CD14-positive monocyte (primary cell): ENCODE results near the gene KIAA0586. TPM values are rescaled to one million over a fixed set of nuclear protein-coding genes. Genes with fewer than 3 reads are reported as not detected.
A peak's percentile ranks its signal among the peaks of the same experiment; 100 is the strongest.

ENCODE experiments used
- DNase-seq, 3 donors: peaks; one replicate each; pipeline ENCODE4 v3.0.0-alpha.2; 2011 to 2022
- H2AFZ ChIP-seq: 2 replicates; pipeline ENCODE4 v1.6.0; 2012; ENCODE audit warnings: mild to moderate bottlenecking, low read depth, low read length, inconsistent platforms; ENCODE audit not compliant: insufficient read depth, poor library complexity, severe bottlenecking
- H3K27ac ChIP-seq, 2 donors: 1 replicate in 1 of 2; 2 replicates in 1 of 2; pipeline ENCODE4 v1.5.1; 2012 to 2013; ENCODE audit warnings: low read length in 2 of 2, control low read depth in 1 of 2, inconsistent platforms in 1 of 2, low read depth in 1 of 2, mild to moderate bottlenecking in 1 of 2
- H3K27me3 ChIP-seq, 2 donors: one replicate each; pipeline versions ENCODE4 v1.6.0 to v1.6.1; 2011 to 2013; ENCODE audit warnings: low read length in 2 of 2; ENCODE audit not compliant: control insufficient read depth in 2 of 2, insufficient read depth in 2 of 2
- H3K36me3 ChIP-seq, 2 donors: replicated peaks in 1 of 2; 1 replicate in 1 of 2; 2 replicates in 1 of 2; pipeline versions ENCODE4 v1.5.1 to v1.6.1; 2012 to 2013; ENCODE audit warnings: low read length in 2 of 2, control low read depth in 1 of 2, inconsistent platforms in 1 of 2, mild to moderate bottlenecking in 1 of 2; ENCODE audit not compliant: insufficient read depth in 2 of 2, control insufficient read depth in 1 of 2
- H3K4me1 ChIP-seq, 2 donors: 1 replicate in 1 of 2; 2 replicates in 1 of 2; pipeline versions ENCODE4 v1.5.1 to v1.6.1; 2012 to 2013; ENCODE audit warnings: low read length in 2 of 2, control low read depth in 1 of 2, inconsistent platforms in 1 of 2, mild to moderate bottlenecking in 1 of 2, moderate library complexity in 1 of 2; ENCODE audit not compliant: insufficient read depth in 2 of 2, control insufficient read depth in 1 of 2
- H3K4me2 ChIP-seq: replicated peaks from 2 replicates; pipeline ENCODE3; 2012; ENCODE audit warnings: low read length, moderate library complexity, mild to moderate bottlenecking; ENCODE audit not compliant: poor library complexity, severe bottlenecking; ENCODE audit errors: extremely low read depth
- H3K4me3 ChIP-seq, 3 experiments: fragments of 200-600 bp in 1 of 3; sonication (generic) in 1 of 3; replicated peaks in 1 of 3; 1 replicate in 2 of 3; 2 replicates in 1 of 3; pipeline ENCODE4 v1.5.1; 2011 to 2013; ENCODE audit warnings: low read length in 3 of 3, mild to moderate bottlenecking in 3 of 3, control low read depth in 2 of 3, low read depth in 2 of 3, inconsistent platforms in 1 of 3, moderate library complexity in 1 of 3
- H3K79me2 ChIP-seq: 2 replicates; pipeline ENCODE4 v1.6.0; 2012; ENCODE audit warnings: mild to moderate bottlenecking, control low read depth, inconsistent platforms, low read length, moderate library complexity; ENCODE audit not compliant: insufficient read depth
- H3K9ac ChIP-seq: 2 replicates; pipeline ENCODE4 v1.6.0; 2017; ENCODE audit warnings: low read length, mild to moderate bottlenecking; ENCODE audit not compliant: insufficient read depth, poor library complexity, severe bottlenecking
- H3K9me3 ChIP-seq, 2 donors: replicated peaks in 1 of 2; 1 replicate in 1 of 2; 2 replicates in 1 of 2; pipeline versions ENCODE4 v1.5.1 to v1.6.1; 2012 to 2013; ENCODE audit warnings: low read length in 2 of 2, control low read depth in 1 of 2; ENCODE audit not compliant: control insufficient read depth in 1 of 2, insufficient read depth in 1 of 2
- H4K20me1 ChIP-seq: 2 replicates; pipeline ENCODE4 v1.6.0; 2012; ENCODE audit warnings: mild to moderate bottlenecking, low read length, control low read depth, moderate library complexity; ENCODE audit not compliant: insufficient read depth
- H3K27ac Mint-ChIP-seq, 7 donors: one replicate each; pipeline ENCODE4 v1.8.0; 2020; ENCODE audit warnings: mild to moderate bottlenecking in 7 of 7, mixed read lengths in 7 of 7, moderate library complexity in 6 of 7, inconsistent platforms in 2 of 7
- H3K27me3 Mint-ChIP-seq, 3 donors: one replicate each; pipeline ENCODE4 v1.8.0; 2021 to 2022; ENCODE audit warnings: low read depth in 3 of 3, mild to moderate bottlenecking in 3 of 3, mixed read lengths in 3 of 3, moderate library complexity in 3 of 3, inconsistent platforms in 1 of 3
- H3K36me3 Mint-ChIP-seq, 2 donors: one replicate each; pipeline ENCODE4 v1.8.0; 2020; ENCODE audit warnings: mixed read lengths in 2 of 2, inconsistent platforms in 1 of 2, mild to moderate bottlenecking in 1 of 2
- H3K4me1 Mint-ChIP-seq: one replicate; pipeline ENCODE4 v1.8.0; 2020; ENCODE audit warnings: mild to moderate bottlenecking, mixed read lengths
- H3K4me3 Mint-ChIP-seq, 2 donors: one replicate each; pipeline ENCODE4 v1.8.0; 2020; ENCODE audit warnings: mild to moderate bottlenecking in 2 of 2, mixed read lengths in 2 of 2, moderate library complexity in 1 of 2
- H3K9me3 Mint-ChIP-seq, 7 donors: one replicate each; pipeline ENCODE4 v1.8.0; 2020 to 2022; ENCODE audit warnings: mixed read lengths in 7 of 7, mild to moderate bottlenecking in 6 of 7, moderate library complexity in 6 of 7, inconsistent platforms in 2 of 7
- WGBS: methylation state at CpG from one replicate; pipeline ENCODE4 v1.1.5; 2013; ENCODE audit warnings: missing lambda C conversion rate; ENCODE audit not compliant: insufficient coverage; 5-methylcytosine and 5-hydroxymethylcytosine counted together
- intact Hi-C, 2 donors: fragments of 100-400 bp; cut with micrococcal nuclease; formaldehyde crosslinking; loops; one replicate each; pipeline versions ENCODE4 v1.15.0 to v1.15.1; 2023
- polyA minus RNA-seq: library from RNA; depleted of rRNA, polyadenylated mRNA; stranded (reverse); fragments of >200 nt; gene quantifications from 2 replicates; pipeline ENCODE4 v1.2.3, GENCODE V29; 2012
- polyA plus RNA-seq, 3 donors: library from polyadenylated mRNA; depleted of rRNA in 1 of 3; unstranded in 2 of 3; stranded (reverse) in 1 of 3; fragments of 300-500 nt in 2 of 3; fragments of >200 nt in 1 of 3; fragmentation: Illumina TruSeq in 2 of 3; gene quantifications; 1 replicate in 2 of 3; 2 replicates in 1 of 3; pipeline ENCODE4 v1.2.3, GENCODE V29; 2012 to 2021
- total RNA-seq, 12 experiments: library from RNA in 1 of 12; stranded (reverse) in 1 of 12; fragments of 120-200 nt in 1 of 12; gene quantifications; one replicate each; pipeline ENCODE4 v1.2.4 and lab custom pipeline; 2013 to 2026; ENCODE audit warnings: mixed read lengths in 6 of 12, inconsistent platforms in 1 of 12
- TF ChIP-seq, protein P1 (sequence below): fragments of 200-600 bp; IDR thresholded peaks from one replicate; pipeline ENCODE4 v1.8.0; 2022; ENCODE audit warnings: antibody characterized with exemption, mild to moderate bottlenecking

The KIAA0586 gene
- 12.6 TPM for total RNA-seq (2013)
- polyA plus RNA-seq (1 to 10 TPM; 3.4 to 7.5 (median 4.4) TPM), polyA minus RNA-seq (4.3 and 5.7 TPM in 2 replicates), total RNA-seq (lab: John Stamatoyannopoulos, UW) (5.7 to 23.7 (median 18.0) reads per million in 11 experiments)

DNA sequence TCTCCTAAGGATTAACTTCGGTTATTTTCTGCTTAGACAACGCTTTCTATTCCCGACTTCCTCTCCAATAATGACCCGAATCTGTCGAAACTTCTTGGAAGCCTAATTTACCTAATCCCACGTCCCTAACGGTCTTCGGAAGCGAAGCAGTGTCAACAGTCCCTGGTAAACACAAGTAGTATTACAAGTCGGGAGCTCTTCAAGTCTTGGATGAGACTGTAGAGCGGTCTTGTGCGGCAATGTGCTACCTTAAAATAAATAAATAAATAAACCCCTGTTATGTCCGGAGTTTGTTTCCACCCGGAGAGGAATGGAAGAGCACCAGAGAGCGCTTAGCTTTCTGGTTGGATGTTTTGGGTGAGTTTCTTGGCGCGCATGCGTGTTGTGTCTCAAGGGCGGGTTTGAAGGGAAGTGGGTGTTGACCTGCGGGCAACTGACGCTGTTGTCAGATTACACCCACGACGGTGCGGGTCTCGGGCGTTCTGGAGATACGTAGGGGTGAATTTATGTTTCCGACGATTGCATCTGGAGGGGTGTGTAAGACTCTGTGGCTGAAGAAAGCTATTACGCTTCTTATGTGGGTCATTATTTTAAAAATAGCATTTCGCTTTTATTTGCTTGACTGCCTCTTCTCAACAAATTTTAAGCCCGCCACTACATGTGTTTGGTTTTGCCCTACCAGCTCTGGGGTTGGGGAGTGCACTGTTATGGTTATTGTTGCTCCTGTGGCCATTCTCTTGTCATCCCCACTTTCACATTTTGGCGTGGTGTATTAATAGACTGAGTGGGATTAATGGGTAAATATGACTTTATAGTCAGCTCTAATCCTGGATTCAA, at the start of gene KIAA0586, which contains the start of gene TIMM9:
Gene KIAA0586, plus strand, starts transcription at position 439 of the 837 bp plus-strand sequence. CDS start 546 bp downstream, outside the sequence.
Gene TIMM9, minus strand, starts transcription at position 251 of the 837 bp plus-strand sequence. CDS start 15,586 bp downstream, outside the sequence.
- H3K79me2 ChIP-seq: peaks cover 44% of the 10 kb centered on the region
- H3K9me3 Mint-ChIP-seq: no peaks in the 10 kb centered on the region
- peak within 1 kb of the TSS; percentile 93 for H3K9ac ChIP-seq
- H4K20me1 ChIP-seq: no peaks in the 10 kb centered on the region
- H3K36me3 ChIP-seq: peaks cover 0 to 22% of the 10 kb centered on the region in 2 donors
- H3K4me1 Mint-ChIP-seq: peaks cover 16% of the 10 kb centered on the region
- TF ChIP-seq, protein P1, sequence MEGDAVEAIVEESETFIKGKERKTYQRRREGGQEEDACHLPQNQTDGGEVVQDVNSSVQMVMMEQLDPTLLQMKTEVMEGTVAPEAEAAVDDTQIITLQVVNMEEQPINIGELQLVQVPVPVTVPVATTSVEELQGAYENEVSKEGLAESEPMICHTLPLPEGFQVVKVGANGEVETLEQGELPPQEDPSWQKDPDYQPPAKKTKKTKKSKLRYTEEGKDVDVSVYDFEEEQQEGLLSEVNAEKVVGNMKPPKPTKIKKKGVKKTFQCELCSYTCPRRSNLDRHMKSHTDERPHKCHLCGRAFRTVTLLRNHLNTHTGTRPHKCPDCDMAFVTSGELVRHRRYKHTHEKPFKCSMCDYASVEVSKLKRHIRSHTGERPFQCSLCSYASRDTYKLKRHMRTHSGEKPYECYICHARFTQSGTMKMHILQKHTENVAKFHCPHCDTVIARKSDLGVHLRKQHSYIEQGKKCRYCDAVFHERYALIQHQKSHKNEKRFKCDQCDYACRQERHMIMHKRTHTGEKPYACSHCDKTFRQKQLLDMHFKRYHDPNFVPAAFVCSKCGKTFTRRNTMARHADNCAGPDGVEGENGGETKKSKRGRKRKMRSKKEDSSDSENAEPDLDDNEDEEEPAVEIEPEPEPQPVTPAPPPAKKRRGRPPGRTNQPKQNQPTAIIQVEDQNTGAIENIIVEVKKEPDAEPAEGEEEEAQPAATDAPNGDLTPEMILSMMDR: no peak
- 0% methylated on average over 17 of the region's 33 CpGs for WGBS
- peak within 1 kb of the TSS; percentile 70 to 99 for H3K27ac ChIP-seq
- no peaks in the 10 kb centered on the region for H3K27me3 Mint-ChIP-seq
- peak; percentile 96 to 98 (median 98) for DNase-seq
- H3K4me3 ChIP-seq: peak within 1 kb of the TSS; percentile 91 to 96 (median 96)
- no peaks in the 10 kb centered on the region for H3K27me3 ChIP-seq
- peaks cover 17 to 18% of the 10 kb centered on the region in 2 donors for H3K36me3 Mint-ChIP-seq
- H3K4me1 ChIP-seq: peaks cover 17% of the 10 kb centered on the region in 2 donors
- H3K4me2 ChIP-seq: peak within 1 kb of the TSS; percentile 98
- peak within 1 kb of the TSS; percentile 95 to 99 (median 98) for H3K27ac Mint-ChIP-seq
- H2AFZ ChIP-seq: peak within 1 kb of the TSS; percentile 100
- no peaks in the 10 kb centered on the region for H3K9me3 ChIP-seq
- intact Hi-C loops: loop anchor here (10.0 kb wide), 2 partner anchors 133 to 183 kb away; partner anchors contain the start of genes ARID4A (in 1 of the 2) and PSMA3 (in 1 of the 2)
- H3K4me3 Mint-ChIP-seq: peak within 1 kb of the TSS; percentile 87 to 96

DNA sequence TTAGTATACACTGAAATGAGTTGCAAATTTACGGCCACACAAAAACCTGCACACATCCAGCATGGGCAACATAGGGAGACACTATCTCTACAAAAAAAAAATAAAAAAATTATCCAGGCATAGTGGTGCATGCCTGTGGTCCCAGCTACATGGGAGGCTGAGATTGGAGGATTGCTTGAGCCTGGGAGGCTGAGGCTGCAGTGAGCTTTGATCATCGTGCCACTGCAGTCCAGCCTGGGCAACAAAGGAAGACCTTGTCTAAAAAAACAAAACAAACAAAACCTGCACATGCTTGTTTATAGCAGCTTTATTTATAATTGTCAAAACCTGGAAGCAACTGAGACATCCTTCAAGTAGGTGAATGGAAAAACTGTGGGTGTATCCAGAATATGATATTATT, 36.7 kb upstream of the KIAA0586 start:
- Histone ChIP-seq H3K79me2 (no peaks in the 10 kb centered on the region), H3K4me1 (peaks cover 4 to 7% of the 10 kb centered on the region in 2 donors), H3K36me3 (peaks cover 0 to under 1% of the 10 kb centered on the region in 2 donors), H4K20me1 (no peaks in the 10 kb centered on the region), H3K27me3 (no peaks in the 10 kb centered on the region), H3K4me3 (no peak overlapping the region), H3K9ac (no peak overlapping the region), H3K4me2 (no peak overlapping the region), H3K27ac (no peak overlapping the region), H2AFZ (no peak overlapping the region), H3K9me3 (no peaks in the 10 kb centered on the region)
- peaks cover 0 to 1% (median 0%) of the 10 kb centered on the region in 7 donors for H3K9me3 Mint-ChIP-seq
- 100% methylated on average over 1 of the region's 2 CpGs for WGBS
- H3K4me1 Mint-ChIP-seq: peaks cover 5% of the 10 kb centered on the region
- H3K4me3 Mint-ChIP-seq: no peak overlapping the region
- intact Hi-C loops: no loop called here
- H3K27me3 Mint-ChIP-seq: peaks cover 0 to 7% (median 0%) of the 10 kb centered on the region in 3 donors
- TF ChIP-seq, protein P1: no peak
- no peak for DNase-seq
- H3K36me3 Mint-ChIP-seq: peaks cover 9 to 10% of the 10 kb centered on the region in 2 donors
- H3K27ac Mint-ChIP-seq: no peak overlapping the region
